ENCODE results near the gene WDFY2.

Gene WDFY2

GRCh38 chr13:51612867-51613266, 28.6 kb downstream of the WDFY2 start:
- no peak overlapping the region for H3K4me3 Mint-ChIP-seq
- H3K27ac Mint-ChIP-seq: no peak overlapping the region
- H3K36me3 Mint-ChIP-seq: peaks cover 3% of the 10 kb centered on the region
- no peaks in the 10 kb centered on the region for H3K27me3 Mint-ChIP-seq
- peaks cover 15% of the 10 kb centered on the region for H3K4me1 Mint-ChIP-seq
- no peaks in the 10 kb centered on the region for H3K9me3 Mint-ChIP-seq

DNA sequence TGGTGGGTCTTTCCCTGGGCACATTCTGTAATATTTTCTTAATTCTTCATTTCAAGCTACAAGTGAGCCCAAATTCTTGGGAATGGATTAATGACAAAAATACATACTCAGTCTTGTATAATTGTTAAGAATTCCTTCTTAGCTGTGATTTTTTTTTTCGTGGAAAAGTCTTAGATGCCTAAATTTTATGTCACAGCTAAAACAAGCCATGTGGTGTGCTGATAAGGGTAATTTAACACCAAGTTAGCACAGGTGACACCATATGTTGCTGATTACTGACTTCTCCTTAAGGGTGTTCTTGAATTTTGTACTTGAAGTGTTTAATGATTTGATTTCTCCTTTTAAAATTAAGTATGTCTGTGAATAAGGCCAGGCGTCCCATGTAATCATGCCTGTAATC, 29.3 kb downstream of the WDFY2 start:
- Mint-ChIP-seq H3K9me3 (no peaks in the 10 kb centered on the region), H3K4me3 (no peak overlapping the region), H3K4me1 (peaks cover 15% of the 10 kb centered on the region), H3K36me3 (peaks cover 5% of the 10 kb centered on the region), H3K27ac (peak overlapping the region; percentile 46), H3K27me3 (no peaks in the 10 kb centered on the region)

GRCh38 chr13:51614350-51614786, 30.1 kb downstream of the WDFY2 start:
- peaks cover 6% of the 10 kb centered on the region for H3K36me3 Mint-ChIP-seq
- H3K27me3 Mint-ChIP-seq: no peaks in the 10 kb centered on the region
- H3K4me1 Mint-ChIP-seq: peaks cover 16% of the 10 kb centered on the region
- no peaks in the 10 kb centered on the region for H3K9me3 Mint-ChIP-seq
- peak overlapping the region; percentile 79 for H3K4me3 Mint-ChIP-seq
- peak overlapping the region; percentile 96 for H3K27ac Mint-ChIP-seq

DNA sequence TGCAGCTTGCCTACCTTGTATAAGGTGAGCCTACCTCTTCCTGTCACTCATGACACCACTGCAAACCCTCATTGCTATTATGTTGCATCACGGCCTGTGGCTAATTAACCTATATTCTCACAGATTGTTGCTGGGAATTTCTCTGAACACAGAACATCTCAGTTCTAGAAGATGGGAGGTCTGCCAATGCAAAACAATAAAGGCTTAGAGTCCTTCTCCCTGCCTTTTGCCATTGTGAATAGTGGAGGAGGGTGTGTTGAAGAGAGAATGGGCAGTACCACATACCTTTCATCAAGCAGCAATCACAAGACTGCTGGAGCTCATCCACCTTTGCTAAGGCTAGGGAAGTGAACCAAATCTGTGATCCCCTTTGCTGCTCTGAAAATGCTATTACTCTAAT, 34.4 kb downstream of the WDFY2 start:
- no peak overlapping the region for H3K27ac Mint-ChIP-seq
- H3K27me3 Mint-ChIP-seq: no peaks in the 10 kb centered on the region
- H3K4me3 Mint-ChIP-seq: no peak overlapping the region
- H3K9me3 Mint-ChIP-seq: no peaks in the 10 kb centered on the region
- H3K4me1 Mint-ChIP-seq: peaks cover 33% of the 10 kb centered on the region
- peaks cover 6% of the 10 kb centered on the region for H3K36me3 Mint-ChIP-seq

DNA sequence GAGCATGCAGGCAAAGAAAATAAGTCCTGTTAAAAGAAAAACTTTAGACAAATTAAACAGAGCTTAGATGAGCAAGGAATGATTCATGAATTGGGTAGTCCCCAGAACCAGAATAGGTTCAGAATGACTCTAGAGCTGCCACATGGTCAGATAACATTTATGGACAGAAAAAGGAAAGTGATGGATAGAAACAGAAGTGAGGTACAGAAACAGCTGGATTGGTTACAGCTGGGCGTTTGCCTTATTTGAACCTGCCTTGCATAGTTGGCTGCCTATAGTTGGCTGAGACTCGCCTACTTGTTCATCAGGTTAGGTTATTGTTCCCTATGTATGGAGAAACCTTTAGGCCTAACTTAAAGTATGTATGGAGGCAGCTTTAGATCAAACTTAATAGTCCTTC, 35.4 kb downstream of the WDFY2 start:
- Mint-ChIP-seq H3K27me3 (no peaks in the 10 kb centered on the region), H3K27ac (peak overlapping the region; percentile 88), H3K9me3 (no peaks in the 10 kb centered on the region), H3K4me1 (peaks cover 34% of the 10 kb centered on the region), H3K4me3 (no peak overlapping the region), H3K36me3 (peaks cover 6% of the 10 kb centered on the region)

DNA sequence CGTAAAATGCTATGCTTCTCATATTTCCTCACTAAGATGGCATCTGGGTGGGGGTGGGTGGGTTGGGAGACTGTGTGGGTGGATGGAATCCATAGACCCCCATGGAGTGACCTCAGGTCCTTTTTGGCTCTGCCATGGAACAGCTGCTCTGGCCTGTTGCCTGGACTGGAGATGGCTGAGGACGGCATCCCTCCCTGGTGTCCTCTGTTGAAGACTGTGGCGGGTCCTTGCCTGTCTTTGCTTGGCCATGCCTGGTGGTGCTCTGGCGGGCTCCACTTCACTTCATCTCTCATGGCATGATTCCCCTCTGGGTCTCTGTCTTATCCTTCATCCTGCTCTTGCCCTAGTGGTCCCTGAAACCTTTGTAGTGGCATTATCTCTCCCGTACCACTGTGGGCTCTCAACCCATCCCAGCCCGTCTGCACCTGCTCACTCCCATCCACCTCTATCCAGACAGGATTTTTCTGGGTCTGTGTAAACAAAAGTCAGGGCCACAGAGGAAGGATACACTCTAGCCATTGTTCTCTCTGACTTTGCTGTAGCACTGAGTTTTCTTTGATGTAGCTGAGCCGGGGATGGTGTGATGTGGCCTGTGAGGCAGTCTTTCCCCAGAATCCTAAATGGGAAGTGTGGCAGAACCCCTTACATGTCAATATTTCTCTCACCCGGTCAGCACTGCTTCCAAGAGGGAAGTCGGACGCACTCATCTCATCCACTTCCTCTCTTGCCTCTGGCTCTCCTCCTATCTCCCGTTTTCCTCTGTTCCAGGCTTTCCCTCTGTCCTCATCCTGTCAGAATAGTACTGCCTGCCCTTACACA, 36.1 kb downstream of the WDFY2 start:
- Mint-ChIP-seq H3K4me3 (no peak overlapping the region), H3K27me3 (no peaks in the 10 kb centered on the region), H3K36me3 (peaks cover 6% of the 10 kb centered on the region), H3K27ac (no peak overlapping the region), H3K9me3 (no peaks in the 10 kb centered on the region), H3K4me1 (peaks cover 31% of the 10 kb centered on the region)

GRCh38 chr13:51621602-51622001, 37.3 kb downstream of the WDFY2 start:
- H3K9me3 Mint-ChIP-seq: no peaks in the 10 kb centered on the region
- peaks cover 4% of the 10 kb centered on the region for H3K36me3 Mint-ChIP-seq
- H3K4me1 Mint-ChIP-seq: peaks cover 31% of the 10 kb centered on the region
- no peak overlapping the region for H3K4me3 Mint-ChIP-seq
- no peaks in the 10 kb centered on the region for H3K27me3 Mint-ChIP-seq
- H3K27ac Mint-ChIP-seq: no peak overlapping the region

GRCh38 chr13:51623473-51623872, 39.2 kb downstream of the WDFY2 start:
- no peak overlapping the region for H3K27ac Mint-ChIP-seq
- no peaks in the 10 kb centered on the region for H3K27me3 Mint-ChIP-seq
- no peak overlapping the region for H3K4me3 Mint-ChIP-seq
- H3K4me1 Mint-ChIP-seq: peaks cover 31% of the 10 kb centered on the region
- H3K9me3 Mint-ChIP-seq: no peaks in the 10 kb centered on the region
- peaks cover 2% of the 10 kb centered on the region for H3K36me3 Mint-ChIP-seq

GRCh38 chr13:51624207-51624606, 39.9 kb downstream of the WDFY2 start:
- no peak overlapping the region for H3K4me3 Mint-ChIP-seq
- peaks cover 38% of the 10 kb centered on the region for H3K4me1 Mint-ChIP-seq

DNA sequence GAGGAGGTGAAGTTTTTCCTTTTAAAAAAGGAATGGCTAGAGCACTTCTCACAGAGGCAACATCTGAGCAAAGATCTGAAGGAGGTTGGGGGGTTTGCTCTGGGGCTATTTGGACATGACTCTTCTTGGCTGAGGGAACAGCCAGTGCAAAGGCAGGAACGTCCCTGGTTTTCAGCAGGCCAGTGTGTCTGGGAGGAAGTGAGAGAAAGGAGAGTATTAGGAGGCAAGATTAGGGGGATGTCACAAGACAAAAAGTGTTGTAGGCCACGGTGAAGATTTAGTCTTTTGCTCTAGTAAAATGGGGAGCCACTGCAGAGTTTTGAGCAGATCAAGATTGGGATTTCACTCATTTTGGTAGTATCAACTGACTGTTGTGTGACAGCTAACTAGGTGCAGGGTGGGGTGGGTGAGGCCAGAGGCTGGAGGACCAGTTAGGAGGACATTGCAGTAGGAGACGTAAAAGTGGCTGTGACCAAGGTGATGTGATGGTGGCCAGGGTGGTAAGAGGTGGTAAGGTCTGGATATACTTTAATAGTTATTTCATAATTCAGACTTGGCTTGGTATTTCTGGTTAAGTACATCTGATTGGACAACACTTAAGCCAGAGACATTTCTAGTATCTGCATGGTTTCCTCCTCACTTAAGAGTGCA, 40.6 kb downstream of the WDFY2 start:
- H3K27ac Mint-ChIP-seq: no peak overlapping the region
- no peaks in the 10 kb centered on the region for H3K9me3 Mint-ChIP-seq
- no peaks in the 10 kb centered on the region for H3K27me3 Mint-ChIP-seq
- peaks cover 39% of the 10 kb centered on the region for H3K4me1 Mint-ChIP-seq
- no peak overlapping the region for H3K4me3 Mint-ChIP-seq
- no peaks in the 10 kb centered on the region for H3K36me3 Mint-ChIP-seq

More at GRCh38 chr13:51624207-51624606, 39.9 kb downstream of the WDFY2 start:
- Mint-ChIP-seq H3K9me3 (no peaks in the 10 kb centered on the region), H3K27ac (peak overlapping the region; percentile 26), H3K27me3 (no peaks in the 10 kb centered on the region), H3K36me3 (no peaks in the 10 kb centered on the region)

- H3K4me3 Mint-ChIP-seq: no peak overlapping the region
- H3K27ac Mint-ChIP-seq: peak overlapping the region; percentile 35
- no peaks in the 10 kb centered on the region for H3K9me3 Mint-ChIP-seq
- no peaks in the 10 kb centered on the region for H3K36me3 Mint-ChIP-seq
- H3K4me1 Mint-ChIP-seq: peaks cover 42% of the 10 kb centered on the region
- H3K27me3 Mint-ChIP-seq: no peaks in the 10 kb centered on the region
Observed at GRCh38 chr13:51625555-51626345, 41.5 kb downstream of the WDFY2 start.

DNA sequence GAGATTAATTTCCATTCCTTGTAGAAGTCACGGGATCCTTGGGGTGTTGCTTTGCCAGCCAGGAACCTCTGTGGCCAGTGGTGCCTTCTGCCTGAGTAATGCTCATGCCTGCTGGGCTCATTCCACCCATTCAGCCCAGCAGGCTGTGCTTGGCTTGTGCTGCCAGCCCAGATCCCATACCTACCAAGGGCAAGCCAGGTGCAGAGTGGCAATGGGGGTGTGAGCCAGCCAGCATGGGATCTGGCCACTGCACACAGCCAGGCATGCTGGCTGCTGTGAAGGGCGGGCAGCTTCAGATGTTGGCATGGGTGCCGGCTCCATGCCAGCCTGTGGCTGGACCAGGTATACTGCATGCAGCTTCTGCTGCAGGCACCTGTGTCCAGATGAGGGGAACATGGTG, 42.5 kb downstream of the WDFY2 start:
- Mint-ChIP-seq H3K36me3 (no peaks in the 10 kb centered on the region), H3K27ac (no peak overlapping the region), H3K4me1 (peaks cover 44% of the 10 kb centered on the region), H3K4me3 (no peak overlapping the region), H3K27me3 (no peaks in the 10 kb centered on the region), H3K9me3 (no peaks in the 10 kb centered on the region)

- no peaks in the 10 kb centered on the region for H3K36me3 Mint-ChIP-seq
- H3K27ac Mint-ChIP-seq: no peak overlapping the region
- H3K4me3 Mint-ChIP-seq: no peak overlapping the region
- peaks cover 49% of the 10 kb centered on the region for H3K4me1 Mint-ChIP-seq
- H3K27me3 Mint-ChIP-seq: no peaks in the 10 kb centered on the region
- no peaks in the 10 kb centered on the region for H3K9me3 Mint-ChIP-seq
Observed at GRCh38 chr13:51628059-51628852, 44.0 kb downstream of the WDFY2 start.

DNA sequence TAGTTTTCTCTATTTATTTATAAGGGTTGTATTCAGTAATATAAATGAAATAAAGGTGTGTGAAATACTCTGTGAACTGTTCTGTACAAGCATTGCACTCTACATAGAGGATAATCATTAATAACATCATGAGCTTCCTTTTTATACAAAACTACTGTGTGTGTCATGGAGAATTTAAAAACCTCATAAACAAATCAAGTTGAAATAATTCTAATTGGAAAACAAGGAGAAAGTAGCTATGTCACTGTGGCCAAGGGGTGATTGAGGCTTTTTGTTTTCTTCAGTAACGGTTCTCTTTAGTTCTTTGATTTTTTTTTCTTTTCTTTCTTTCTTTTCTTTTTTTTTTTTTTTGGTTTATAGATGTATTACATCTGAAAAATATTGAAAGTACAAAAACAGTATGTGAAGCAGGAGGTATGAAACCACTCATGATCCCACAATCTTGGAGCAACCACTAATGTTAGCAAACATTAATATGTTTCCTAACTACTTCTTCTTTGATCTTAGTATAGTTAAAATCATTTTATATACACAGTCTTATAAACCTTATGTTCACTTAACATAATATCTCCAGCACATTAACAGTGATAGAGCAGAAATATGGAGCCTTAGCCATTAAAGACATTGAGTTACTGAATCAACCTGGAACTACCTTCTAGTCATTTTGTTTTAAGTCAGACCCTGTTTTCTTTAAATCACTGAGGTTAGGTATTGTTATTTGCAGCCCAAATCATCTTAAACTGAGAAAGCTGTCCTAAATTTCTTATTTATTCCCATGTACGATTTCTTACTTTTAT, 45.4 kb downstream of the WDFY2 start:
- H3K27ac Mint-ChIP-seq: no peak overlapping the region

GRCh38 chr13:51630288-51630615, 46.0 kb downstream of the WDFY2 start:
- Mint-ChIP-seq H3K9me3 (no peaks in the 10 kb centered on the region), H3K36me3 (no peaks in the 10 kb centered on the region), H3K4me3 (no peak overlapping the region), H3K27ac (no peak overlapping the region), H3K4me1 (peaks cover 49% of the 10 kb centered on the region), H3K27me3 (no peaks in the 10 kb centered on the region)

More for the DNA sequence above, 45.4 kb downstream of the WDFY2 start:
- Mint-ChIP-seq H3K4me3 (no peak overlapping the region), H3K36me3 (no peaks in the 10 kb centered on the region), H3K9me3 (no peaks in the 10 kb centered on the region), H3K4me1 (peaks cover 46% of the 10 kb centered on the region), H3K27me3 (no peaks in the 10 kb centered on the region)

Measured in activated naive CD4-positive, alpha-beta T cell treated with anti-CD3 and anti-CD28 coated beads, Interleukin-2, amount 50 U/mL, for 24 hours (primary cell).